GM12874 (cell line): ENCODE results near the gene PITX1.

Source experiments
- CTCF ChIP-seq: IDR thresholded peaks from 2 replicates; pipeline ENCODE4 v1.5.1; 2011; ENCODE audit warnings: low read depth, mild to moderate bottlenecking, control low read depth, low read length, moderate library complexity; ENCODE audit not compliant: insufficient read depth

Gene PITX1

GRCh38 chr5:135065306-135066265 lies 31.6 kb upstream of the PITX1 start:
- TF ChIP-seq CTCF: no peak

GRCh38 chr5:135064235-135064570 lies 30.2 kb upstream of the PITX1 start:
- no peak for TF ChIP-seq CTCF

- TF ChIP-seq CTCF: no peak
Measured at GRCh38 chr5:135063511-135064234, 29.6 kb upstream of the PITX1 start.

GRCh38 chr5:135063056-135063445 lies 29.0 kb upstream of the PITX1 start:
- no peak for TF ChIP-seq CTCF

GRCh38 chr5:135062216-135063055 lies 28.4 kb upstream of the PITX1 start:
- TF ChIP-seq CTCF: no peak

GRCh38 chr5:135061001-135061400 lies 27.0 kb upstream of the PITX1 start:
- no peak for TF ChIP-seq CTCF

GRCh38 chr5:135060021-135060420 lies 26.0 kb upstream of the PITX1 start:
- TF ChIP-seq CTCF: no peak
